Posterior vena cava (tissue), 2 donors: ENCODE data around the gene FXYD6. TPM values are rescaled to one million over a fixed set of nuclear protein-coding genes. Genes with fewer than 3 reads are reported as not detected.

ENCODE experiments used
- DNase-seq: peaks from one replicate; pipeline ENCODE4 v3.0.0-alpha.2; 2020; ENCODE audit warnings: low spot score
- intact Hi-C, 2 donors: fragments of 100-400 bp; cut with DNase I; formaldehyde crosslinking; loops; one replicate each; pipeline versions ENCODE4 v1.14.1 to v1.14.2; 2022 to 2023
- total RNA-seq, 2 donors: library from RNA; stranded (reverse); fragmentation: NEBNext Ultra II Directional; extraction: Animal tissue kit (Norgen Biotek cat#: 25700); gene quantifications; one replicate each; pipeline ENCODE4 v1.2.1, GENCODE V29; 2021
- donor health status: DM: yes; HTN: yes; CAD: no.
- donor health status: DM: yes; HTN: yes; CAD: no.

The FXYD6 gene
- total RNA-seq, 2 donors from 2014 or later, result 62.8 to 107 TPM

- peak; percentile 62 for DNase-seq
- intact Hi-C loops, result loop anchor here in 1 of 2 donors (5.0 kb wide), 1 partner anchor 58 kb away; no protein-coding TSS in a partner anchor
Observed at GRCh38 chr11:117900121-117900648, 23.7 kb upstream of the FXYD6 start.

- intact Hi-C loops, result no loop called here
- DNase-seq, result peak; percentile 59
Observed at GRCh38 chr11:117898059-117898458, 21.6 kb upstream of the FXYD6 start.

- DNase-seq, result no peak
- intact Hi-C loops, result no loop called here
Observed at GRCh38 chr11:117892651-117893050, 16.2 kb upstream of the FXYD6 start.

- no peak for DNase-seq
- intact Hi-C loops, result no loop called here
Observed at GRCh38 chr11:117891362-117891761, 14.9 kb upstream of the FXYD6 start.

GRCh38 chr11:117888139-117888566 is 11.7 kb upstream of the FXYD6 start:
- no peak for DNase-seq
- intact Hi-C loops, result no loop called here

- intact Hi-C loops, result no loop called here
- DNase-seq, result peak; percentile 48
Observed at GRCh38 chr11:117887431-117888138, 11.1 kb upstream of the FXYD6 start.

GRCh38 chr11:117885777-117886176 is 9.3 kb upstream of the FXYD6 start:
- peak; percentile 96 for DNase-seq
- intact Hi-C loops, result no loop called here

- peak; percentile 89 for DNase-seq
- intact Hi-C loops, result no loop called here
Observed at GRCh38 chr11:117884994-117885393, 8.5 kb upstream of the FXYD6 start.

GRCh38 chr11:117883063-117883462 is 6.6 kb upstream of the FXYD6 start:
- intact Hi-C loops, result no loop called here
- DNase-seq, result no peak

GRCh38 chr11:117882311-117882905 is 6.0 kb upstream of the FXYD6 start:
- DNase-seq, result peak; percentile 54
- intact Hi-C loops, result no loop called here

GRCh38 chr11:117881217-117881616 is 4.8 kb upstream of the FXYD6 start:
- intact Hi-C loops, result no loop called here
- DNase-seq, result no peak

- intact Hi-C loops, result loop anchor here in 1 of 2 donors (1.0 kb wide), 1 partner anchor 58 kb away; no protein-coding TSS in a partner anchor
- DNase-seq, result peak; percentile 63
Observed at GRCh38 chr11:117879516-117880480, 3.3 kb upstream of the FXYD6 start.

- intact Hi-C loops, result loop anchor here in 1 of 2 donors (1.0 kb wide), 1 partner anchor 58 kb away; no protein-coding TSS in a partner anchor
- peak; percentile 40 for DNase-seq
Observed at GRCh38 chr11:117878939-117879475, 2.5 kb upstream of the FXYD6 start.

- DNase-seq, result no peak
Observed at GRCh38 chr11:117878314-117878938, 2.0 kb upstream of the FXYD6 start.

GRCh38 chr11:117877120-117877784 is 794 bp upstream of the FXYD6 start:
- intact Hi-C loops, result no loop called here
- DNase-seq, result peak; percentile 85

More at GRCh38 chr11:117878314-117878938, 2.0 kb upstream of the FXYD6 start:
- intact Hi-C loops, result no loop called here

- no peak for DNase-seq
- intact Hi-C loops, result no loop called here
Observed at GRCh38 chr11:117876059-117876340, 458 bp downstream of the FXYD6 start.

GRCh38 chr11:117875382-117876058 is 938 bp downstream of the FXYD6 start:
- DNase-seq, result peak; percentile 68
- intact Hi-C loops, result no loop called here

GRCh38 chr11:117874910-117875381 is 1.5 kb downstream of the FXYD6 start:
- peak; percentile 47 for DNase-seq
- intact Hi-C loops, result no loop called here
